A673 (cell line): ENCODE measurements around the gene SLC15A4. TPM values are rescaled to one million over a fixed set of nuclear protein-coding genes. Genes with fewer than 3 reads are reported as not detected.
A peak's percentile ranks its signal among the peaks of the same experiment; 100 is the strongest.
"Not testable (repeated sequence)": the region's sequence is repeated elsewhere in the genome, so short reads cannot be mapped to it uniquely, and the experiment has no call there.

Source experiments
- BruUV-seq: library from RNA; stranded (reverse); fragments of 400-500 nt; replicated peaks from 2 replicates; lab custom pipeline; 2021; lab: Mats Ljungman, UMichigan
- CTCF ChIA-PET: fragments of 300-600 bp; sonication (Branson Sonifier 250); formaldehyde crosslinking; loops from one replicate; lab custom pipeline; 2022; ENCODE audit warnings: antibody characterized with exemption; lab: Charles Lee
- POLR2A ChIA-PET: fragments of 300-600 bp; sonication (Branson Sonifier 250); formaldehyde crosslinking; loops from one replicate; lab custom pipeline; 2022; ENCODE audit warnings: antibody characterized with exemption; ENCODE audit not compliant: low non-redundant PET; lab: Charles Lee
- DNase-seq: peaks from one replicate; pipeline ENCODE4 v3.0.0-alpha.2; 2015; ENCODE audit warnings: low spot score
- H3K27ac ChIP-seq: fragments of 200-600 bp; sonication (generic); 2 replicates; pipeline ENCODE4 v1.5.1; 2016; ENCODE audit warnings: mixed run types, low read depth, mild to moderate bottlenecking, mixed read lengths, antibody characterized with exemption, low read length; ENCODE audit not compliant: poor library complexity, severe bottlenecking
- H3K27me3 ChIP-seq: fragments of 200-600 bp; sonication (generic); replicated peaks from 2 replicates; pipeline ENCODE4 v1.6.1; 2017; ENCODE audit warnings: mixed run types, low read depth, mild to moderate bottlenecking, mixed read lengths, antibody characterized with exemption, low read length; ENCODE audit not compliant: insufficient read depth, poor library complexity
- H3K36me3 ChIP-seq: fragments of 200-600 bp; sonication (generic); 2 replicates; pipeline ENCODE4 v1.6.1; 2016; ENCODE audit warnings: mixed run types, mild to moderate bottlenecking, mixed read lengths, antibody characterized with exemption, low read length; ENCODE audit not compliant: insufficient read depth, poor library complexity, severe bottlenecking
- H3K4me1 ChIP-seq: fragments of 200-600 bp; sonication (generic); 2 replicates; pipeline ENCODE4 v1.6.1; 2017; ENCODE audit warnings: mixed run types, mild to moderate bottlenecking, mixed read lengths, antibody characterized with exemption, low read length; ENCODE audit not compliant: insufficient read depth, poor library complexity, severe bottlenecking
- H3K4me3 ChIP-seq: fragments of 200-600 bp; sonication (generic); 2 replicates; pipeline ENCODE4 v1.5.1; 2016; ENCODE audit warnings: low read depth, mixed run types, mild to moderate bottlenecking, mixed read lengths, low read length; ENCODE audit not compliant: poor library complexity, severe bottlenecking
- H3K9me3 ChIP-seq: fragments of 200-600 bp; sonication (generic); 2 replicates; pipeline ENCODE4 v1.6.1; 2016; ENCODE audit warnings: mixed run types, low read depth, mild to moderate bottlenecking, mixed read lengths, antibody characterized with exemption, low read length; ENCODE audit not compliant: poor library complexity, severe bottlenecking
- CTCF ChIP-seq: fragments of 300-800, 200-600 bp; sonication (generic); conservative IDR thresholded peaks from 2 replicates; pipeline ENCODE4 v1.5.1; 2017; ENCODE audit warnings: low read depth, mild to moderate bottlenecking, antibody characterized with exemption, low read length, moderate library complexity, mixed read lengths
- EZH2 ChIP-seq: fragments of 200-600 bp; sonication (generic); IDR thresholded peaks from 2 replicates; pipeline ENCODE4 v1.6.1; 2017; ENCODE audit warnings: borderline replicate concordance, low read depth, mild to moderate bottlenecking, mixed read lengths, antibody characterized with exemption, low read length; ENCODE audit not compliant: poor library complexity, severe bottlenecking
- intact Hi-C: fragments of 100-400 bp; cut with micrococcal nuclease; formaldehyde crosslinking; loops from one replicate; pipeline ENCODE4 v1.10.0; 2022; ENCODE audit not compliant: unreplicated experiment
- total RNA-seq: library from RNA; stranded (reverse); gene quantifications from 2 replicates; pipeline ENCODE4 v1.2.3, GENCODE V29; 2021

Gene SLC15A4
- total RNA-seq, 1 experiment from 2014 or later: 20.3 TPM

DNA sequence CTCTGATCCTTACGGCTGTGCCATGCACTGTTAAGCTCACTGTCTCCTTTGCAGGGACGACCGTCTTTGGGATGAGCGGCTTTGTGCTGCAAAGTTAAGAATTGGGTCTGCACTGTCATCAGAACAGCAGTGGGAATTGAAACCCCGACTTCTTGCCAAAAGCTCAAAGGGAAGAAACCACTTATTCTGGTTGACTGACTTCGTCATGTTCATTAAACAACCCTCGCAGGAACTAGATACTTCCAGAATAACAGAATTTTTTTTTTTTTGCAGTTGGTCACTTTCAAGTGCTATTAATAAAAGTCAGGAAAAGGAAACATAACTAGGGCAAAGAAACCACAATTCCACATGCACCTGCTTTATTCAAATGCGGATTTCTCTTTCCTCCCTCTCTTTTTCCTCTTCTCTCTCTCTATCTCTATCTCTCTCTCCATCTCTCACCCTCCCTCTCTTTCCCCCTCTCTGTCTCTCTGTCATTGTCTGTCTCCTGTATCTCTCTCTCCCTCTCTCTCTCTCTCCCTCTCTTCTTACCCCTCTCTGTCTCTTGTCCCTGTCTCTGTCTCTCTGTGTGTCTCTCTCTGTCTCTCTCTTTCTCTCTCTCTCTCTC is 17.2 kb upstream of the SLC15A4 start:
- Histone ChIP-seq H3K9me3 (no peaks in the 10 kb centered on the region), H3K4me1 (no peaks in the 10 kb centered on the region), H3K27ac (no peak overlapping the region), H3K36me3 (no peaks in the 10 kb centered on the region), H3K4me3 (no peak overlapping the region), H3K27me3 (peaks cover 9% of the 10 kb centered on the region)
- intact Hi-C loops: no loop called here
- TF ChIP-seq CTCF (no peak), EZH2 (no peak)
- CTCF ChIA-PET: no interaction called here
- DNase-seq: peak; percentile 31
- no TSS peak for BruUV-seq
- POLR2A ChIA-PET: no interaction called here

DNA sequence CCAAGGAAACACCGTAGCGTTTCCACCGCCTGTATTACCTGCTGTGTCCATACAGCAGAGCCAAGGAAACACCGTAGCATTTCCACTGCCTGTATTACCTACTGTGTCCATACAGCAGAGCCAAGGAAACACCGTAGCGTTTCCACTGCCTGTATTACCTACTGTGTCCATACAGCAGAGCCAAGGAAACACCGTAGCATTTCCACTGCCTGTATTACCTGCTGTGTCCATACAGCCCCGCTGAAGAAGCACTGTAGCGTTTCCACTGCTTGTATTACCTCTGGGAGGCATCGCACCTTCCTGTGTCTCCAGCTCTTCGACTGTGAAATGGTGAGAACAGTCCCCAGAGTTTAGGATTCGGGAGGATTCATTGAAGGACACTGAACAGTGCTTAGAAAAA is 16.1 kb upstream of the SLC15A4 start:
- POLR2A ChIA-PET: interaction anchor here (0.6 kb wide), 1 partner anchor 248 kb away, joined by 4 read pairs; no protein-coding TSS in a partner anchor
- BruUV-seq, CTCF ChIA-PET, H3K4me1 ChIP-seq, H3K27me3 ChIP-seq, H3K4me3 ChIP-seq, H3K27ac ChIP-seq, H3K9me3 ChIP-seq, intact Hi-C loops, DNase-seq, H3K36me3 ChIP-seq: not testable (repeated sequence)

- no peak overlapping the region for H3K4me3 ChIP-seq
- no peaks in the 10 kb centered on the region for H3K36me3 ChIP-seq
- H3K27me3 ChIP-seq: no peaks in the 10 kb centered on the region
- no peaks in the 10 kb centered on the region for H3K9me3 ChIP-seq
- no peak overlapping the region for H3K27ac ChIP-seq
- no peaks in the 10 kb centered on the region for H3K4me1 ChIP-seq
- CTCF ChIA-PET: no interaction called here
- no TSS peak for BruUV-seq
- POLR2A ChIA-PET: no interaction called here
- TF ChIP-seq EZH2 (no peak), CTCF (no peak)
- no peak for DNase-seq
- intact Hi-C loops: no loop called here
Measured at GRCh38 chr12:128833418-128833817, 9.7 kb upstream of the SLC15A4 start.

DNA sequence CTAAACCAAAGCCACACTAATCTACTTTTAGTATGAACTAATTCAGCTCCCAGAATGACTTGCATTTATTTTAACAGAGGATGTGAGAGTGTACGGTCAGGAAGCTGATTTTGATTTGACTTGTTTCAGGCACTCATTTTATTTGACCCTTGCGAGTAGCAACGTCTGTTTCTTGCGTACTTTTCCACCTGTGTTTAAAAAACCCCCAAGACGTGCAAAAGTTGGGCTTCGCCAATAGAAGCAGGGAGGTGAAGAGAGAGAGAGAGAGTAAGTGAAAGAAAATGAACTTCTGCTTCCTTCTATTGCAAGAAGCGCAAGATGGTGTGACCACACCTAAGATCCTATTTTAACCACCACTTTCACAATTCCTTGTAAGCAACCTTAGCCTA is 6.7 kb upstream of the SLC15A4 start:
- TF ChIP-seq CTCF: no peak
- no peak for TF ChIP-seq EZH2
- no peaks in the 10 kb centered on the region for H3K4me1 ChIP-seq
- CTCF ChIA-PET: no interaction called here
- DNase-seq: no peak
- intact Hi-C loops: no loop called here
- no peaks in the 10 kb centered on the region for H3K36me3 ChIP-seq
- POLR2A ChIA-PET: no interaction called here
- BruUV-seq: no TSS peak
- no peaks in the 10 kb centered on the region for H3K9me3 ChIP-seq
- H3K27ac ChIP-seq: no peak overlapping the region
- no peak overlapping the region for H3K4me3 ChIP-seq
- no peaks in the 10 kb centered on the region for H3K27me3 ChIP-seq
